MM.1S (cell line): Measurements from ENCODE around the gene C9orf57.
"Not testable (repeated sequence)": the region's sequence is repeated elsewhere in the genome, so short reads cannot be mapped to it uniquely, and the experiment has no call there.

Source experiments
- DNase-seq: peaks from one replicate; pipeline ENCODE4 v3.0.0-alpha.2; 2015
- H2AFZ ChIP-seq: fragments of 300-600 bp; sonication (generic); 2 replicates; pipeline ENCODE4 v1.6.0; 2016; ENCODE audit warnings: antibody characterized with exemption, low read length
- H3F3A ChIP-seq: fragments of 300-600 bp; sonication (generic); 2 replicates; pipeline ENCODE4 v1.6.1; 2016; ENCODE audit warnings: mild to moderate bottlenecking, antibody characterized with exemption, low read length, moderate library complexity, mixed read lengths; ENCODE audit not compliant: insufficient read depth
- H3K27ac ChIP-seq: fragments of 300-600 bp; sonication (generic); 2 replicates; pipeline ENCODE4 v1.5.1; 2016; ENCODE audit warnings: mild to moderate bottlenecking, low read length
- H3K27me3 ChIP-seq: fragments of 300-600 bp; sonication (generic); replicated peaks from 2 replicates; pipeline ENCODE4 v1.6.0; 2016; ENCODE audit warnings: low read length; ENCODE audit not compliant: insufficient read depth
- H3K36me3 ChIP-seq: fragments of 300-600 bp; sonication (generic); replicated peaks from 2 replicates; pipeline ENCODE4 v1.6.1; 2016; ENCODE audit warnings: mild to moderate bottlenecking, low read length, mixed read lengths; ENCODE audit not compliant: insufficient read depth
- H3K4me1 ChIP-seq: fragments of 300-600 bp; sonication (generic); 2 replicates; pipeline ENCODE4 v1.6.1; 2016; ENCODE audit warnings: low read length, mixed read lengths
- H3K4me2 ChIP-seq: fragments of 300-600 bp; sonication (generic); 2 replicates; pipeline ENCODE4 v1.6.0; 2016; ENCODE audit warnings: low read depth, low read length
- H3K4me3 ChIP-seq: fragments of 300-600 bp; sonication (generic); 2 replicates; pipeline ENCODE4 v1.5.1; 2016; ENCODE audit warnings: low read length, mixed read lengths
- H3K79me2 ChIP-seq: fragments of 300-600 bp; sonication (generic); 2 replicates; pipeline ENCODE4 v1.6.1; 2016; ENCODE audit warnings: mixed run types, low read length, mixed read lengths
- H3K9ac ChIP-seq: fragments of 300-600 bp; sonication (generic); 2 replicates; pipeline ENCODE4 v1.6.1; 2016; ENCODE audit warnings: low read length, mixed read lengths
- H3K9me2 ChIP-seq: fragments of 300-600 bp; sonication (generic); replicated peaks from 2 replicates; pipeline ENCODE4 v1.6.1; 2016; ENCODE audit warnings: mild to moderate bottlenecking, low read length, mixed read lengths; ENCODE audit not compliant: insufficient read depth
- H3K9me3 ChIP-seq: fragments of 300-600 bp; sonication (generic); replicated peaks from 2 replicates; pipeline ENCODE4 v1.6.1; 2016; ENCODE audit warnings: mild to moderate bottlenecking, low read length, mixed read lengths; ENCODE audit not compliant: insufficient read depth
- H4K20me1 ChIP-seq: fragments of 300-600 bp; sonication (generic); 2 replicates; pipeline ENCODE4 v1.6.1; 2016; ENCODE audit warnings: mild to moderate bottlenecking, low read length, moderate library complexity, mixed read lengths; ENCODE audit not compliant: insufficient read depth
- EZH2 ChIP-seq: fragments of 300-600 bp; sonication (generic); optimal IDR thresholded peaks from 2 replicates; pipeline ENCODE3; 2017; ENCODE audit warnings: low read depth, mild to moderate bottlenecking, antibody characterized with exemption, low read length, mixed read lengths
- EZH2phosphoT487 ChIP-seq: fragments of 300-600 bp; sonication (generic); IDR thresholded peaks from 2 replicates; pipeline ENCODE4 v1.6.1; 2018; ENCODE audit warnings: antibody characterized with exemption, low read length
- TF ChIP-seq, protein P1 (sequence below): fragments of 300-600 bp; sonication (generic); IDR thresholded peaks from 2 replicates; pipeline ENCODE4 v1.5.1; 2016; ENCODE audit warnings: antibody characterized with exemption, low read length, mixed read lengths

C9orf57 gene, protein sequence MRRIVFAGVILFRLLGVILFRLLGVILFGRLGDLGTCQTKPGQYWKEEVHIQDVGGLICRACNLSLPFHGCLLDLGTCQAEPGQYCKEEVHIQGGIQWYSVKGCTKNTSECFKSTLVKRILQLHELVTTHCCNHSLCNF

DNA sequence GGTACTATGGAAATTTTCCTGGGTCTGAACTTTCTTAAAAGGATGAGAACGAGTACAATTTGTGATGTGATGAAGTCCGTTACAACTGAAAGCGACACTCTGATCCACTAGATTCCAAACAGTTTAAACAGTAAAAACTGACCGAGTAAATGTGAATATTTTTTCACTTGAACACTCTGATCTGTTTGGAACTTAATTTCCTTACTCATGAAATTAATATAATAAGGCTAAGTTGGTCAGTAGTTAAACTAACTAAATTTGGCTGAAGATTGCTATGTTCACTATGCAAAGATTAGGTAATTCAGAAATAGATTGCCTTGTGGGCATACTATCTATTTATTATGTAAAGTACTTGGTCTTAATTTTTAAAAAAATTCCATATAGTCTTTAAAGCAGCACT lies at the start of gene C9orf57:
C9orf57 (minus strand) TSS at position 101 of the 400 bp plus-strand sequence. CDS start 1,282 bp downstream, outside the sequence.
- no peak within 1 kb of the TSS for H3K27ac ChIP-seq
- H2AFZ ChIP-seq: no peak within 1 kb of the TSS
- H3K4me1 ChIP-seq: no peaks in the 10 kb centered on the region
- H3K79me2 ChIP-seq: no peaks in the 10 kb centered on the region
- H3K9ac ChIP-seq: no peak within 1 kb of the TSS
- H3K9me2 ChIP-seq: no peaks in the 10 kb centered on the region
- no peaks in the 10 kb centered on the region for H4K20me1 ChIP-seq
- H3F3A ChIP-seq: no peaks in the 10 kb centered on the region
- H3K27me3 ChIP-seq: no peaks in the 10 kb centered on the region
- H3K9me3 ChIP-seq: no peaks in the 10 kb centered on the region
- no peak within 1 kb of the TSS for H3K4me2 ChIP-seq
- TF ChIP-seq EZH2: no peak
- TF ChIP-seq, protein P1, sequence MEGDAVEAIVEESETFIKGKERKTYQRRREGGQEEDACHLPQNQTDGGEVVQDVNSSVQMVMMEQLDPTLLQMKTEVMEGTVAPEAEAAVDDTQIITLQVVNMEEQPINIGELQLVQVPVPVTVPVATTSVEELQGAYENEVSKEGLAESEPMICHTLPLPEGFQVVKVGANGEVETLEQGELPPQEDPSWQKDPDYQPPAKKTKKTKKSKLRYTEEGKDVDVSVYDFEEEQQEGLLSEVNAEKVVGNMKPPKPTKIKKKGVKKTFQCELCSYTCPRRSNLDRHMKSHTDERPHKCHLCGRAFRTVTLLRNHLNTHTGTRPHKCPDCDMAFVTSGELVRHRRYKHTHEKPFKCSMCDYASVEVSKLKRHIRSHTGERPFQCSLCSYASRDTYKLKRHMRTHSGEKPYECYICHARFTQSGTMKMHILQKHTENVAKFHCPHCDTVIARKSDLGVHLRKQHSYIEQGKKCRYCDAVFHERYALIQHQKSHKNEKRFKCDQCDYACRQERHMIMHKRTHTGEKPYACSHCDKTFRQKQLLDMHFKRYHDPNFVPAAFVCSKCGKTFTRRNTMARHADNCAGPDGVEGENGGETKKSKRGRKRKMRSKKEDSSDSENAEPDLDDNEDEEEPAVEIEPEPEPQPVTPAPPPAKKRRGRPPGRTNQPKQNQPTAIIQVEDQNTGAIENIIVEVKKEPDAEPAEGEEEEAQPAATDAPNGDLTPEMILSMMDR: no peak
- TF ChIP-seq EZH2phosphoT487: no peak
- no peak for DNase-seq
- H3K4me3 ChIP-seq: no peak within 1 kb of the TSS
- no peaks in the 10 kb centered on the region for H3K36me3 ChIP-seq

DNA sequence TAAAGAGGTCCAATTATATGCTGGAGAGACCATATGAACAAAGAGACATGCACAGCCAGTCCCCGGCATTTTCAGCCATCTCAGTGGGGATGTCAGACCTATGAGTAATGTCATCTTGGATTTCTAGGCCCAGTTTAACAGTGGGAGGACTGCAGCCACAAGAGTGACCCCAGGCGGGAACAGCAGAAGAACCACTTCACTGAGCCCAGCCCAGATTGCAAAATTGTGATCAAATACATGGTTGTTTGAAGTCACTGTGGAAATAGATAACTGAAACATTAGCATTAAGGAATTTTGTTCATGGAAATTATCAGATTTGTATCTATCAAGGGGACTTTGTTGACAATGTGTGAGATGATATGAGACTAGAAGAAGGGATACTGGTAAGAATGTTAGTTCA lies 42.1 kb upstream of the C9orf57 start:
- Histone ChIP-seq H3K9ac (no peak overlapping the region), H4K20me1 (no peaks in the 10 kb centered on the region), H3F3A (no peaks in the 10 kb centered on the region), H3K79me2 (no peaks in the 10 kb centered on the region), H3K4me3 (no peak overlapping the region), H3K4me2 (no peak overlapping the region), H3K36me3 (no peaks in the 10 kb centered on the region), H2AFZ (no peak overlapping the region), H3K4me1 (no peaks in the 10 kb centered on the region), H3K9me2 (no peaks in the 10 kb centered on the region), H3K27ac (no peak overlapping the region), H3K9me3 (no peaks in the 10 kb centered on the region), H3K27me3 (no peaks in the 10 kb centered on the region)
- TF ChIP-seq EZH2 (no peak), EZH2phosphoT487 (no peak)
- TF ChIP-seq, protein P1: no peak
- no peak for DNase-seq

DNA sequence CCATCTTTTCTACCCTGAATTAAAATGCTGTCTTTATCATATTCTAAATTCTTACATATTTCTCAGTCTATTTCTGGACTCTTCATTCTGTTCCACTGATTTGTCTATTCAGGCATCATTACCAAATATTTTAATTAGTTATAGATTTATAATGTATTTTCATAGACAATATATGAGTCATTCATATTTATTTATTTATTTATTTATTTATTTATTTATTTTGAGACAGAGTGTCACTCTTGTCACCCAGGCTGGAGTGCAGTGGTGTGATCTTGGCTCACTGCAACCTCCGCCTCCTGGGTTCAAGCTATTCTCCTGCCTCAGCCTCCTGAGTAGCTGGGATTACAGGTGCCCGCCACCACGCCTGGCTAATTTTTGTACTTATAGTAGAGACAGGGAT lies 35.1 kb upstream of the C9orf57 start:
- not testable (repeated sequence) for H3K9me3 ChIP-seq, H3K36me3 ChIP-seq, H3K4me2 ChIP-seq, DNase-seq, H2AFZ ChIP-seq, H3K4me1 ChIP-seq, H3K79me2 ChIP-seq, H4K20me1 ChIP-seq, H3K9me2 ChIP-seq, H3K4me3 ChIP-seq, H3K27me3 ChIP-seq, H3F3A ChIP-seq, H3K9ac ChIP-seq, H3K27ac ChIP-seq

DNA sequence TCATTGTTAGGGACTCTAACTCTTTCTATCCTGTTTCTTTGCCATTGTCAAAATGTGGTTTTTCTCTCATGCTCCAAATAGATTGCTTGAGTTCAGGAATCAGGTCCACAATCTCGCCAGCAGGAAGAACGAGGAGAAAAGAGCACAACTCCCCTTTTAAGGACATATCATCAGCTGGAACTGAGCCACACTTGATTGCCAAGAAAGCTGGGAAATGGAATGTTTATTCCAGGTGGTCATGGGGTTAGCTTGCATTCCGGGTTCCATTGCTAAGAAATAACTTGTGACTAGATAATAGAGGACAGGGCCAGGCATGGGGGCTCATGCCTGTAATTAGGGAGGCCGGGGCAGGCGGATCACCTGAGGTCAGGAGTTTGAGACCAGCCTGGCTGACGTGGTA lies 32.4 kb upstream of the C9orf57 start:
- TF ChIP-seq EZH2 (no peak), EZH2phosphoT487 (no peak)
- TF ChIP-seq, protein P1: no peak
- DNase-seq: no peak
- Histone ChIP-seq H2AFZ (no peak overlapping the region), H3K4me2 (no peak overlapping the region), H3K36me3 (no peaks in the 10 kb centered on the region), H3K9ac (no peak overlapping the region), H3F3A (no peaks in the 10 kb centered on the region), H3K4me1 (no peaks in the 10 kb centered on the region), H4K20me1 (no peaks in the 10 kb centered on the region), H3K4me3 (no peak overlapping the region), H3K27ac (no peak overlapping the region), H3K27me3 (no peaks in the 10 kb centered on the region), H3K79me2 (no peaks in the 10 kb centered on the region), H3K9me3 (no peaks in the 10 kb centered on the region), H3K9me2 (no peaks in the 10 kb centered on the region)
